ENCODE data around the gene IRAK1.

The IRAK1 gene

DNA sequence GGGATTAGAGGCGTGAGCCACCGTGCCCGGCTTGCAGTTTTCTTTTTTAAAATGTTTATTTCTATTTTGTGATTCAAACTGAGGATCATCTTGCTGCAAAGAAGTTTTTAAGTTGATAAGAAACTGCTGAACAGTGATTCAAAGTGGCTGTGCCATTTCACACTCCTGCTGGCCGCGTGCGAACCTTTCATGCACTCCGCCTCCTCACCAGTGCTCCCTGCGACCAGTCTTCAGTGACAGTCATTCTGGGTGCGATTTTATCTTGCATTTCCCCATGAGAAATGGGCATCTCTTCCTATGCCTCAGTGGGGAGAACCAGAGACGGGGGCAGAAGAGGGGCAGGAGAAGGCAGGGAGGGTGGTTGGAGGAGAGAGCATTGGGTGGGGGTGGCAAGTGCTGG is 25.7 kb downstream of the IRAK1 start:
- TF ChIP-seq, protein P1, sequence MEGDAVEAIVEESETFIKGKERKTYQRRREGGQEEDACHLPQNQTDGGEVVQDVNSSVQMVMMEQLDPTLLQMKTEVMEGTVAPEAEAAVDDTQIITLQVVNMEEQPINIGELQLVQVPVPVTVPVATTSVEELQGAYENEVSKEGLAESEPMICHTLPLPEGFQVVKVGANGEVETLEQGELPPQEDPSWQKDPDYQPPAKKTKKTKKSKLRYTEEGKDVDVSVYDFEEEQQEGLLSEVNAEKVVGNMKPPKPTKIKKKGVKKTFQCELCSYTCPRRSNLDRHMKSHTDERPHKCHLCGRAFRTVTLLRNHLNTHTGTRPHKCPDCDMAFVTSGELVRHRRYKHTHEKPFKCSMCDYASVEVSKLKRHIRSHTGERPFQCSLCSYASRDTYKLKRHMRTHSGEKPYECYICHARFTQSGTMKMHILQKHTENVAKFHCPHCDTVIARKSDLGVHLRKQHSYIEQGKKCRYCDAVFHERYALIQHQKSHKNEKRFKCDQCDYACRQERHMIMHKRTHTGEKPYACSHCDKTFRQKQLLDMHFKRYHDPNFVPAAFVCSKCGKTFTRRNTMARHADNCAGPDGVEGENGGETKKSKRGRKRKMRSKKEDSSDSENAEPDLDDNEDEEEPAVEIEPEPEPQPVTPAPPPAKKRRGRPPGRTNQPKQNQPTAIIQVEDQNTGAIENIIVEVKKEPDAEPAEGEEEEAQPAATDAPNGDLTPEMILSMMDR (IDR thresholded peaks at IDR 0.05; ENCODE audit: low read depth, low read length), result no peak
- no peak for DNase-seq (ENCODE audit: extremely low read depth, low read depth)

DNA sequence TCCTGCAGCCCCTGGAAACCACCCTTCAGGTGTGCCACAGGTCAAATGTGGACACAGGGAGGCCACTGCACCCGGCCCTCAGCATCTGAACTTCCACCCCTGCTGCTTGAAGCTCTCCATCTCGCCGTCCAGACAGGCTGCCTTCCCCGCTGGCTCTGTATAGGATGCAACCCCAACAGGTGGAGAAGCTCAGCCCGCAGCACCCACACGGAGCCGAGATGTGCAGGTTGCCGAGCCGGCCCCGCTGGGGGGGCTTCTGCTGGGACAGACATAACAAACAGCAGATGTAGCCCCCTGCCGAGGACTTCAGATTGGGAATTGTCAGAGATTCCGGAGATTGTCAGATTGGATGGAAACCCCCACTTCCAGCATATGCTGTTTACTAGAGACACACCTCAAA is 26.6 kb downstream of the IRAK1 start:
- DNase-seq (ENCODE audit: extremely low read depth, low read depth), result no peak
- TF ChIP-seq, protein P1 (IDR thresholded peaks at IDR 0.05; ENCODE audit: low read depth, low read length), result no peak

DNA sequence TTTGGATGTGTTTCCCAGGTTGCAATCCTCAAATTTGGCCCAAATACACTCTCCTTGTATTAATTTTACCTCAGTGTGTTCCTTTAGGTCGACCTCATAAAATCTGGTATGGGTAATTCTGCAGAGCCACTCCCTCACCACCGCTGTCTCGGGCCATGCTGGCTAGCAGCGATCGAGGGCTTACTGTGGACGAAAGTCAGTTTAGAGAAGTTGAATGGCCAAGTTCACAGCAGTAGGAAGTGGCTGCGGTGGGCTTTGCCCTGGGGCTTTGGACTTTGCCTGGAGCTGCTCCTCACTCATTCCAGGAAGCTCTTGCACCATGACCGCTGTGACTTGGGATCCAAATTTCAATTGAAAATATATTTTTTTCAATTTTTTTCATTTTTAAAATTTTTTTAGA is 27.5 kb downstream of the IRAK1 start:
- DNase-seq (ENCODE audit: extremely low read depth, low read depth), result no peak
- TF ChIP-seq, protein P1 (IDR thresholded peaks at IDR 0.05; ENCODE audit: low read depth, low read length), result no peak

DNA sequence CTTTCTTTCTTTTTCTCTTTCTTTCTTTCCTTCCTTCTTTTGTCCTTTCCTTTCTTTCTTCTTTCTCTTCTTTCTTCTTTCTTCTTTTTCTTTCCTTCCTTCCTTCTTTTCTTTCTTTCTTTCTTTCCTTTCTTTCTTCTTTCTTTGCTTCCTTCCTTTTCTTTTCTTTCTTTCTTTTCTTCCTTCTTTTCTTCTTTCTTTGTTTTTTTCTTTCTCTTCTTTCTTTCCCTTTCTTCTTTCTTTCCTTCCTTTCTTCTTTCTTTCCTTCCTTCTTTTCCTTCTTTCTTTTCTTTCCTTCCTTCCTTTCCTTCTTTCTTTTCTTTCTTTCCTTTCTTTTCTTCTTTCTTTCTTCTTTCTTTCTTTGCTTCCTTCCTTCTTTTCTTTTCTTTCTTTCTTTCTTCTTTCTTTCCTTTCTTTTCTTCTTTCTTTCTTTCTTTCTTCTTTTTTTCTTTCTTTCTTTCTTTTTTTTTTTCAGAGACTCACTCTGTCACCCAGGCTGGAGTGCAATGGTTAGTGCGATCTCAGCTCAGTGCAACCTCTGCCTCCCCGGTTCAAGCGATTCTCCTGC is 28.6 kb downstream of the IRAK1 start:
- DNase-seq (ENCODE audit: extremely low read depth, low read depth), result no peak
- TF ChIP-seq, protein P1 (IDR thresholded peaks at IDR 0.05; ENCODE audit: low read depth, low read length), result no peak

DNA sequence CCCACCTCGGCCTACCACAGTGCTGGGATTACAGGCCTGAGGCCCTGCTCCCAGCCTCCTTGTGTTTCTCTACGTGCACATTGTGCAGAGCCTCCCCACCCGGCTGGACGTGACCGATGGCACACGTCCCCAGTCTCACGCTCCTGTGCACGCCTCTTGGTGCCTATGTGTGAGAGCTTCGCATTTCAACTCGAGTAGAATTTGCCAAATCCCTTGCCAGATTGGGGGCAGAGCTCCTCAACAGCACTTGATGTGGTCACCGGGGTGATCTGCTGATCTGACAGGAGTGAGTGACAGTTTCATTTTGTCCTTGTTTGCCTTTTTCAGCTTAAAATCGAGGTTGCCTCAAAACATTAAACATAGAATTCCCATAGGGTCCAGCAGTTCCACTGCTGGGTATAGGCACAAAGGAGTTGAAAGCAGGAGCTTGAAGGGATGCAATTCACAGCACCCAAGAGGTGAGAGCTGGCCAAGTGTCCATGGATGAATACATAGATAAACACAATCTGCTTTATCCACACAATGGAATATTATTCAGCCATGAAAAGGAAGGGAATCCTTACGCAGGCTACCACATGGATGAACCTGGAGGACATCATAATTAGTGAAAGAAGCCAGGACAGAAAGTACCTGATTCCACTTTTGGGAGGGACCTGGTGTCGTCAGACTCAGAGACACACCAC is 29.6 kb downstream of the IRAK1 start:
- DNase-seq (ENCODE audit: extremely low read depth, low read depth), result no peak
- TF ChIP-seq, protein P1 (IDR thresholded peaks at IDR 0.05; ENCODE audit: low read depth, low read length), result no peak

DNA sequence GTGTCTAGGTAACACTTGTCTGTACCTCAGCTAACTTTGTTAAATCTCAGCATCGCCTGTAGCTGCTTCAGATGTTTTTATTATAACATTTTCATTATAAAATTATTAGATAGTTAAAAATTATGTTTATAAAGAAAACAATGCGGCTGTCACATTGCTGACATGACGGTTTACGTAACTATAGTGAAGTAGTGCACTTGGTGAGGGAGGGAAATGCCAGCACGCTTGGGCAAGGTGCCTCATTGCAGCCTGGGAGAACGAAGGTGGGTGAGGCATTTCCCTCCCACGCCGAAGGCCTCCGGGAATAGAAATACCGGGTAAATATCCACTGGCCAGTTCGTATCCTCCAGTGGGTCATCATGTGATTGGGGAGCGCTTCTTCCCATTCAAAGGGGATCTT is 31.2 kb downstream of the IRAK1 start:
- TF ChIP-seq, protein P1 (IDR thresholded peaks at IDR 0.05; ENCODE audit: low read depth, low read length), result no peak
- DNase-seq (ENCODE audit: extremely low read depth, low read depth), result no peak

DNA sequence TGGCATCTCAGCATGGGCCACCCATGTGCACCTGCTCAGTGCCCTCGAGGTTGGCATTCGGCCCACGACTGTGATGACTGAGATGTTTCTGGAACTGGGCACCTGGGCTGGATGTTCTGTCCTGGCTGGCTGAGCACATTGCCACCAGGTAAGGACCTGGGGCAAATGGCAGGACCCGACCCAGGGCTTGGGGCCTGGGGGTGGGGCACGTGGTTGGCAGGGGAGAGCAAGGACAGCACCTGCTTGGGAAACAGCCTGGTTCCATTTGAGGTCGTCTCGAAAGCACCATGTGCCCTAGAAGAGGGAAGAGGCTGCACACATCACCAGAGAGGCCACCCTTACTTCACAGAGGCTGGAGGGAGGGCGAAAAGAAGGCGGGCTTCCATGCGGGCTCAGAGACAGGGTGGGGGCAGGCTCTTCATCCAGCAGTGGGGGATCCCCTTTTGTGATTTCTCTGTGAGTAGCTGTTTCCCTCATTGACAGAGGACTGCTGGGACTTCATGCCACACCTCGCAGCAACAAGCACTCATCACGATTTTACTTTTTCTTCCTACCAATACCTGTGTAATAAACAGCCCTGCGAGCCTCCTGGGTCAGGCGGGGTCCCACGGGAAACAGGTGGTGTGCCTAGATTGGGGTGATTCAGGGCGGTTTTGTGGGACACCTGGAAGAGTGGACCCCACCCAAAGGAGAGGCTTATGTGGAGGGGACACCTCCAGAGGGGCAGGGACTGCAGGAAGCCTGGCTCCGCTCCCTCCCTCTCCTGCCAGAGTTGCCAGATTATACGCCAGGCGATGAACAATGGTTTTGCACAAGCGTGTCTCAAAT is 35.1 kb downstream of the IRAK1 start:
- DNase-seq (ENCODE audit: extremely low read depth, low read depth), result no peak
- TF ChIP-seq, protein P1 (IDR thresholded peaks at IDR 0.05; ENCODE audit: low read depth, low read length), result no peak
